GM12878 (cell line): ENCODE results near the gene C1orf210. TPM values are rescaled to one million over a fixed set of nuclear protein-coding genes. Genes with fewer than 3 reads are reported as not detected.

ENCODE experiments used
- ATAC-seq: fragments of 200-7000 bp; cut with Tn5 transposase; 3 replicates; pipeline ENCODE4 v1.9.1; 2020; ENCODE audit warnings: mild to moderate bottlenecking, moderate library complexity
- BruUV-seq: library from RNA; stranded (reverse); fragments of 400-500 nt; replicated peaks from 2 replicates; lab custom pipeline; 2021; lab: Mats Ljungman, UMichigan
- CTCF ChIA-PET: fragments of 300-600 bp; sonication (Branson Sonifier 250); formaldehyde crosslinking; extraction: SDS; loops from one replicate; lab custom pipeline; 2021; ENCODE audit warnings: inconsistent platforms; lab: Yijun Ruan, JAX
- POLR2A ChIA-PET: fragments of 350-600 bp; formaldehyde crosslinking; extraction: SDS; loops from one replicate; lab custom pipeline; 2021; ENCODE audit warnings: inconsistent platforms; lab: Charles Lee
- RAD21 ChIA-PET: fragments of 300-600 bp; sonication (Branson Sonifier 250); formaldehyde crosslinking; loops from one replicate; lab custom pipeline; 2023; ENCODE audit warnings: antibody characterized with exemption; ENCODE audit not compliant: unreplicated experiment; lab: Charles Lee
- SMC1A ChIA-PET: fragments of 300-600 bp; sonication (Branson Sonifier 250); formaldehyde crosslinking; loops from one replicate; lab custom pipeline; 2023; ENCODE audit not compliant: unreplicated experiment, uncharacterized antibody; lab: Charles Lee
- DNase-seq: peaks from one replicate; pipeline ENCODE4 v3.0.0-alpha.2; 2011; ENCODE audit warnings: low read depth, low spot score
- FAIRE-seq: peaks from 3 replicates; lab custom pipeline; 2011; peaks lifted over from hg19 to GRCh38; lab: Jason Lieb, UNC
- H2AFZ ChIP-seq: 2 replicates; pipeline ENCODE4 v1.6.0; 2011; ENCODE audit warnings: low read depth, low read length, control low read depth; ENCODE audit not compliant: control insufficient read depth
- H3K27ac ChIP-seq: 2 replicates; pipeline ENCODE4 v1.5.1; 2011; ENCODE audit warnings: control low read depth; ENCODE audit not compliant: control insufficient read depth, insufficient read depth
- H3K27me3 ChIP-seq, 2 experiments: replicated peaks in 1 of 2; 2 replicates each; pipeline versions ENCODE4 v1.6.0 to v1.6.1; 2011; ENCODE audit warnings: low read length in 1 of 2; ENCODE audit not compliant: control insufficient read depth in 2 of 2, insufficient read depth in 2 of 2
- H3K36me3 ChIP-seq, 2 experiments: 2 replicates each; pipeline ENCODE4 v1.5.1; 2011; ENCODE audit warnings: low read length in 1 of 2; ENCODE audit not compliant: control insufficient read depth in 2 of 2, insufficient read depth in 2 of 2
- H3K4me1 ChIP-seq: 2 replicates; pipeline ENCODE4 v1.6.1; 2011; ENCODE audit warnings: mild to moderate bottlenecking, low read length, moderate library complexity, mixed read lengths; ENCODE audit not compliant: control insufficient read depth, insufficient read depth
- H3K4me2 ChIP-seq: 2 replicates; pipeline ENCODE4 v1.6.0; 2011; ENCODE audit warnings: control low read depth; ENCODE audit not compliant: control insufficient read depth, insufficient read depth
- H3K4me3 ChIP-seq: fragments of 200-600 bp; sonication (generic); 2 replicates; pipeline ENCODE4 v1.5.1; 2016
- H3K79me2 ChIP-seq: 2 replicates; pipeline ENCODE4 v1.6.0; 2011; ENCODE audit warnings: low read length; ENCODE audit not compliant: control insufficient read depth, insufficient read depth
- H3K9ac ChIP-seq: 2 replicates; pipeline ENCODE4 v1.8.0; 2011; ENCODE audit warnings: low read length, control low read depth, mixed read lengths; ENCODE audit not compliant: control insufficient read depth, insufficient read depth
- H3K9me3 ChIP-seq: replicated peaks from 3 replicates; pipeline ENCODE4 v1.5.1; 2011; ENCODE audit warnings: mild to moderate bottlenecking, low read length; ENCODE audit not compliant: control insufficient read depth, insufficient read depth
- H4K20me1 ChIP-seq: 2 replicates; pipeline ENCODE4 v1.6.0; 2011; ENCODE audit not compliant: control insufficient read depth, insufficient read depth
- CHD1 ChIP-seq: IDR thresholded peaks from 2 replicates; pipeline ENCODE4 v1.6.1; 2012; ENCODE audit warnings: low read depth, low read length, improper control_type of control experiment
- CHD4 ChIP-seq: fragments of 200-600 bp; sonication (generic); IDR thresholded peaks from 2 replicates; pipeline ENCODE4 v1.6.1; 2016; ENCODE audit warnings: mild to moderate bottlenecking
- FOS ChIP-seq: IDR thresholded peaks from 3 replicates; pipeline ENCODE4 v1.6.1; 2011; ENCODE audit warnings: borderline replicate concordance; ENCODE audit not compliant: insufficient read length; ENCODE audit errors: extremely low read depth
- FOXM1 ChIP-seq: IDR thresholded peaks from 2 replicates; pipeline ENCODE4 v1.6.1; 2012; ENCODE audit warnings: low read depth, mild to moderate bottlenecking, inconsistent platforms, low read length, moderate library complexity
- HDAC6 ChIP-seq: fragments of 200-600 bp; sonication (generic); IDR thresholded peaks from one replicate; pipeline ENCODE4 v1.8.0; 2017; ENCODE audit warnings: antibody characterized with exemption; ENCODE audit not compliant: unreplicated experiment
- JUND ChIP-seq: IDR thresholded peaks from 2 replicates; pipeline ENCODE4 v1.6.1; 2012; ENCODE audit warnings: low read depth, mild to moderate bottlenecking, low read length, improper control_type of control experiment, moderate library complexity
- LARP7 ChIP-seq: fragments of 450-650 bp; IDR thresholded peaks from 2 replicates; pipeline ENCODE4 v1.6.1; 2017; ENCODE audit warnings: mild to moderate bottlenecking
- MAX ChIP-seq: IDR thresholded peaks from 2 replicates; pipeline ENCODE4 v1.6.1; 2012; ENCODE audit warnings: low read depth, low read length, improper control_type of control experiment
- NBN ChIP-seq: fragments of 450-650 bp; IDR thresholded peaks from 2 replicates; pipeline ENCODE4 v1.6.1; 2016
- POLR2AphosphoS2 ChIP-seq: IDR thresholded peaks from 2 replicates; pipeline ENCODE4 v1.6.1; 2011; ENCODE audit warnings: low read depth, mild to moderate bottlenecking, low read length, improper control_type of control experiment, moderate library complexity
- RAD51 ChIP-seq: fragments of 450-650 bp; IDR thresholded peaks from 2 replicates; pipeline ENCODE4 v1.6.1; 2016; ENCODE audit warnings: moderate library complexity, mild to moderate bottlenecking, inconsistent platforms
- RCOR1 ChIP-seq: conservative IDR thresholded peaks from 2 replicates; pipeline ENCODE4 v1.6.1; 2012; ENCODE audit warnings: low read depth, low read length, improper control_type of control experiment
- WRNIP1 ChIP-seq: IDR thresholded peaks from 2 replicates; pipeline ENCODE4 v1.6.1; 2011; ENCODE audit warnings: low read depth, low read length, improper control_type of control experiment, borderline replicate concordance
- YY1 ChIP-seq: IDR thresholded peaks from 2 replicates; pipeline ENCODE4 v1.6.1; 2011; ENCODE audit warnings: low read depth, mild to moderate bottlenecking, low read length
- ZNF217 ChIP-seq: fragments of 450-650 bp; IDR thresholded peaks from 2 replicates; pipeline ENCODE4 v1.6.1; 2017; ENCODE audit warnings: antibody characterized with exemption, mild to moderate bottlenecking
- WGBS: methylation state at CpG from one replicate; pipeline ENCODE4 v1.1.6; 2016; ENCODE audit warnings: low lambda C conversion rate; ENCODE audit not compliant: insufficient replicate concordance, insufficient coverage; ENCODE audit errors: missing lambda C conversion rate; 5-methylcytosine and 5-hydroxymethylcytosine counted together
- in situ Hi-C: fragments of 300-500 bp; cut with MboI; formaldehyde crosslinking; loops from 9 replicates; pipeline ENCODE4 v1.14.3; 2018; ENCODE audit warnings: mixed read lengths
- intact Hi-C: fragments of 100-400 bp; cut with micrococcal nuclease; formaldehyde crosslinking; loops from one replicate; pipeline ENCODE4 v1.14.2; 2022; ENCODE audit not compliant: unreplicated experiment
- polyA plus RNA-seq, 11 experiments: library from polyadenylated mRNA; depleted of rRNA in 4 of 11; unstranded in 6 of 11; stranded (reverse) in 5 of 11; fragments of >200 nt; fragmentation: Nextera tagmentation in 4 of 11; fragmentation: Illumina TruSeq in 1 of 11; extraction: Ambion mirVana in 4 of 11; extraction: Trizol in 1 of 11; gene quantifications; 1 replicate in 1 of 11; 2 replicates in 10 of 11; pipeline versions ENCODE4 v1.2.1 to v1.2.3, GENCODE V29; 2011 to 2016; ENCODE audit warnings: inconsistent platforms in 2 of 11, missing spikeins in 2 of 11, low read depth in 1 of 11
- total RNA-seq, 4 experiments: library from RNA; depleted of rRNA in 3 of 4; stranded (reverse); fragments of >200 nt in 3 of 4; fragmentation: Illumina TruSeq in 1 of 4; extraction: Trizol in 1 of 4; gene quantifications; 2 replicates each; pipeline versions ENCODE4 v1.2.1 to v1.2.3, GENCODE V29; 2013 to 2021

Gene C1orf210
- total and polyA plus RNA-seq, 10 of the 15 experiments (the other 5 are each of a cell fraction or from before 2014, with no cell fraction given), result 0.07 TPM; not detected in 9

- Histone ChIP-seq H3K79me2 (no peaks in the 10 kb centered on the region), H3K9ac (no peak overlapping the region), H3K4me3 (no peak overlapping the region), H3K4me2 (no peak overlapping the region), H3K4me1 (no peaks in the 10 kb centered on the region), H3K36me3 (no peaks in the 10 kb centered on the region), H4K20me1 (no peaks in the 10 kb centered on the region), H2AFZ (no peak overlapping the region), H3K27ac (no peak overlapping the region), H3K27me3 (no peaks in the 10 kb centered on the region; a peak in 2 of 4 replicates), H3K9me3 (no peaks in the 10 kb centered on the region)
- intact Hi-C loops (no loop called here), in situ Hi-C loops (no loop called here)
- ATAC-seq, result no peak
- ChIA-PET CTCF (no interaction called here), SMC1A (no interaction called here), RAD21 (interaction anchor here (1.3 kb wide), 1 partner anchor 11 kb away, joined by 4 read pairs; no protein-coding TSS in a partner anchor), POLR2A (interaction anchor here (0.9 to 1.1 kb wide), 2 partner anchors 9 to 11 kb away, joined by 3 read pairs; no protein-coding TSS in a partner anchor)
- no peak for TF ChIP-seq CHD1
- WGBS, result 51% methylated on average over 12 of the region's 12 CpGs
- no peak for DNase-seq
- BruUV-seq, result no TSS peak
- FAIRE-seq, result no peak
Observed at GRCh38 chr1:43284546-43285110, 753 bp downstream of the C1orf210 start.

GRCh38 chr1:43284065-43284464 is 1.3 kb downstream of the C1orf210 start:
- H3K4me3 ChIP-seq, result no peak overlapping the region
- ATAC-seq (no peak), FAIRE-seq (no peak), DNase-seq (no peak)
- H2AFZ ChIP-seq, result no peak overlapping the region
- no peaks in the 10 kb centered on the region for H3K79me2 ChIP-seq
- BruUV-seq, result no TSS peak
- no peak for TF ChIP-seq RCOR1
- no peak for TF ChIP-seq YY1
- no peak for TF ChIP-seq MAX
- TF ChIP-seq LARP7, result no peak
- TF ChIP-seq RAD51, result no peak
- TF ChIP-seq JUND, result no peak
- TF ChIP-seq CHD4, result no peak
- no peak for TF ChIP-seq POLR2AphosphoS2
- TF ChIP-seq WRNIP1, result no peak
- TF ChIP-seq FOXM1, result no peak
- TF ChIP-seq FOS, result no peak
- TF ChIP-seq HDAC6, result no peak
- TF ChIP-seq ZNF217, result no peak
- no peak for TF ChIP-seq NBN
- intact Hi-C loops, result no loop called here
- no peak overlapping the region for H3K27ac ChIP-seq
- in situ Hi-C loops, result no loop called here
- POLR2A ChIA-PET, result interaction anchor here (0.9 to 1.1 kb wide), 2 partner anchors 9 to 11 kb away, joined by 3 read pairs; no protein-coding TSS in a partner anchor
- no peak overlapping the region for H3K9ac ChIP-seq
- H3K4me1 ChIP-seq, result no peaks in the 10 kb centered on the region
- WGBS, result 16% methylated on average over 3 of the region's 3 CpGs
- no peaks in the 10 kb centered on the region; a peak in 2 of 4 replicates for H3K27me3 ChIP-seq
- RAD21 ChIA-PET, result interaction anchor here (1.3 kb wide), 1 partner anchor 11 kb away, joined by 4 read pairs; no protein-coding TSS in a partner anchor
- H4K20me1 ChIP-seq, result no peaks in the 10 kb centered on the region
- CTCF ChIA-PET, result interaction anchor here (1.1 kb wide), 1 partner anchor 130 kb away, joined by 3 read pairs; no protein-coding TSS in a partner anchor
- SMC1A ChIA-PET, result no interaction called here
- no peak overlapping the region for H3K4me2 ChIP-seq
- H3K36me3 ChIP-seq, result no peaks in the 10 kb centered on the region
- no peaks in the 10 kb centered on the region for H3K9me3 ChIP-seq
